NCI-H1436 treated with DMSO at 0.1 percent for 48 hours (cell line): ENCODE measurements around the gene SLCO3A1.

ENCODE experiments used
- DNase-seq: peaks from one replicate; lab custom pipeline; 2025; lab: John Stamatoyannopoulos, UW

Gene SLCO3A1

GRCh38 chr15:91882858-91883586 is 29.5 kb downstream of the SLCO3A1 start:
- no peak for DNase-seq

GRCh38 chr15:91884606-91885005 is 31.1 kb downstream of the SLCO3A1 start:
- DNase-seq, result no peak

- no peak for DNase-seq
These were observed 31.5 kb downstream of the SLCO3A1 start for GRCh38 chr15:91885054-91885453.

- no peak for DNase-seq
These were observed 32.3 kb downstream of the SLCO3A1 start for GRCh38 chr15:91885714-91886270.

GRCh38 chr15:91886878-91887277 is 33.4 kb downstream of the SLCO3A1 start:
- DNase-seq, result no peak

GRCh38 chr15:91887321-91887720 is 33.8 kb downstream of the SLCO3A1 start:
- no peak for DNase-seq

GRCh38 chr15:91887921-91888373 is 34.4 kb downstream of the SLCO3A1 start:
- no peak for DNase-seq

- DNase-seq, result no peak
These were observed 35.8 kb downstream of the SLCO3A1 start for GRCh38 chr15:91889111-91889815.

- DNase-seq, result no peak
These were observed 37.1 kb downstream of the SLCO3A1 start for GRCh38 chr15:91890614-91891013.

GRCh38 chr15:91891101-91891500 is 37.6 kb downstream of the SLCO3A1 start:
- DNase-seq, result no peak

GRCh38 chr15:91891788-91892345 is 38.4 kb downstream of the SLCO3A1 start:
- no peak for DNase-seq

GRCh38 chr15:91892436-91892835 is 38.9 kb downstream of the SLCO3A1 start:
- no peak for DNase-seq

- no peak for DNase-seq
These were observed 41.1 kb downstream of the SLCO3A1 start for GRCh38 chr15:91894606-91895005.

- DNase-seq, result no peak
These were observed 41.5 kb downstream of the SLCO3A1 start for GRCh38 chr15:91895051-91895450.

- no peak for DNase-seq
These were observed 43.0 kb downstream of the SLCO3A1 start for GRCh38 chr15:91896341-91897055.

- no peak for DNase-seq
These were observed 44.3 kb downstream of the SLCO3A1 start for GRCh38 chr15:91897585-91898372.

GRCh38 chr15:91898843-91899242 is 45.3 kb downstream of the SLCO3A1 start:
- DNase-seq, result no peak

- no peak for DNase-seq
These were observed 51.4 kb downstream of the SLCO3A1 start for GRCh38 chr15:91904942-91905341.

- DNase-seq, result no peak
These were observed 54.9 kb downstream of the SLCO3A1 start for GRCh38 chr15:91908391-91908790.

- DNase-seq, result no peak
These were observed 55.6 kb downstream of the SLCO3A1 start for GRCh38 chr15:91909111-91909510.

- DNase-seq, result no peak
These were observed 56.1 kb downstream of the SLCO3A1 start for GRCh38 chr15:91909574-91909973.
